ENCODE results near the gene MPRIP.

- no peak for TF ChIP-seq POLR2A (IDR thresholded peaks at IDR 0.05)
- no peak for TF ChIP-seq CTCF (IDR thresholded peaks at IDR 0.05)
- TF ChIP-seq POLR2AphosphoS5 (IDR thresholded peaks at IDR 0.05), result no peak
Observed at GRCh38 chr17:17060930-17061329, 18.7 kb downstream of the MPRIP start.
